T1000 (cell line): Measurements from ENCODE around the gene IL17RB.

ENCODE experiments used
- DNase-seq: peaks from one replicate; lab custom pipeline; 2025; ENCODE audit warnings: mixed read lengths; lab: John Stamatoyannopoulos, UW

The IL17RB gene

DNA sequence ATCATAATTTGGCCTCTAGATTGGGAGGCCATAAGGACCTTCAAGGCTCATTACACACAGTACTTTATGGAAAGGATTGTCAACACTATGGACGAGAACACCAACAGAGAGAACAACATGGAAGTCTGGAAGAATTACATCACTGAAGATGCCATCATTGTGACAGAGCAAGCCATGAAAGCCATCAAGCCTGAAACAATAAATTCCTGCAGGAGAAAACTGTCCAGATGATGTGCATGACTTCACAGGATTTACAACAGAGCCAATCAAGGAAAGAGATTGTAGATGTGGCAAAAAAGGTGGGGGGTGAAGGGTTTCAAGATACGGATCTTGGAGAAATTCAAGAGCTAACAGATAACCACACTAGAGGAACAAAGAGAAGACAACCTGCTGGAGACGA is 15.9 kb downstream of the IL17RB start:
- no peak for DNase-seq

DNA sequence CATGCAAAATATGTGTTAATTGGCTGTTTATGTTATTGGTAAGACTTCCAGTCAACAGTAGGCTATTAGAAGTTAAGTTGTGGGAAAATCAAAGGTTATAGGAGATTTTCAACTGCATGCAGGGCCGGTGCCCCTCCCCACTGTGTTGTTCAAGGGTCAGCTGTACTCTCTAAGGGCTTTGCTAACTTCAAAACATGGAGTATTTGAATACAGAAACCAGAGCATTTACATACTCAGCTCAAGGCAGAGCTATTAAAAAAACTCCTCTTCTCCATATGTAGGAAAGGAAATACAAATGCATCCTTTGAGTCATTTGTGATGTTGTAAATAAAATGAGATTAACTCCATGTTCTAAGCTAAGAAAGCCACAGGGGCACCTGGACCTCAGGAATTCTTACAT is 16.8 kb downstream of the IL17RB start:
- DNase-seq: no peak

DNA sequence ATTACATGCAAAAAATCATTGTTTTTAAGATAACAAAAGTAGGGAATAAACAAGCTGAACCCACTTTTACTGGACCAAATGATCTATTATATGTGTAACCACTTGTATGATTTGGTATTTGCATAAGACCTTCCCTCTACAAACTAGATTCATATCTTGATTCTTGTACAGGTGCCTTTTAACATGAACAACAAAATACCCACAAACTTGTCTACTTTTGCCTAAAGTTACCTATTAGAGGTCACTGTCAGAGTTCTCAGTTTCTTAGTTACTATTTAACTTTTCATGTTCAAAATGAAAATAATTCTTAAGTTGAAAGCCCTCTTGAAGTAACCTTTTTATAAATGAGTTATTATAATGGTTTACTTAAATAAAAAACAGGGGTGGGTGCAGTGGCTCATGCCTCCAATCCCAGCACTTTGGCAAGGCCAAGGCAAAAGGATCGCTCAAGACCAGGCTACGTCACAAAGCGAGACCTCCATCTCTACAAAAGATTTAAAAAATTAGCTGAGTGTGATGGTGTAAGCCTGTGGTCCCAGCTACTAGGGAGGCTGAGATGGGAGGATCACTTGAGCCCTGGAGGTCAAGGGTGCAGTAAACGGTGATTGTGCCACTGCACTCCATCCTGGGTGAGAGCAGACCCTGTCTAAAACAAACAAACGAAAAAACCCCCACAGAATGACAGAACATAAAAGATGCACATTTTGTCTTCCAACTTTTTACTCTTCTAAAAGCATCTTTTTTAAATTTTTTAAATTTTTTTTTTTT is 19.5 kb downstream of the IL17RB start:
- no peak for DNase-seq

DNA sequence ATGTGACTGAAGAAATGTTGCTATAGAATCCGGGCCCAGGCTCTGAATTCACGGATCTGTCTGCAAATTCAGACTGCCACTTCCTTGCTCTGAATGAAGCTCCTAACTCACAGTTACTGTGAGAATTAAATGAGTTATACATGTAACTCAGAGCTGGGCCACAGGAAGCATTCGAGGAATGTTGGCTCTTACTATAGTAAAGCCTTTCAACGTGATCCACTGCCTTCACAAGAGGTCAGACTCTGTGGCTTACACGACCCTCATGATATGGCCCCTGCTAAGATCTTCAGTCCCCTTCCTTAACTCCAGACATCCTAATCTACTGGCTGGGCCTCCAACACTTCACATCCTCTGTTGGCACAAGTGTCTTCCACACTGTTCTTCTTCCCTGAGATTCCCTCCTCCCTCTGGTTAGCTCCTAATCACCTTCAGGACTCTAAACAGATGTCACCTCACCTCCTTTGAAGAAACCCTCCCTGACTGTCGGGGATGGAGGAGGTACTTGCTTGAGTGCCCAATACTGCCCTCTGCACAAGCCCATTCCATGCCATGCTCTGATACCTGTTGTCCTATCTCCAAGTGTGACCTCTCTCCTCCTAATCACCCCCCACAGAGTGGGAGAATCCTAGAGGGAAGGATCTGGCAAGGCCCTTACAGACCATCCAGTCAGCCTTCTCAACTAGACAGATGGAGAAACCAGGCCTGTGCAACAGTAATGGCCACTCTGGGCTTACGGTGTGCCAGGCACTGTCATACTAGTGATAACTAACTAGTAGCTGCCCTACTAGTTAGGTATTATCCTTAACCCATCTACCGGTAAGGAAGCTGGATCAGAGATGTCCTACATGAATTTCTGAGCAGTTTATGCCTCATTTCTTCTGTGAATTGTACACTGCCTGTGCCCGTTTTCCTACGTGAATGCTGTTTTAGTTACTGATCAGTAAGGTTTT is 34.3 kb downstream of the IL17RB start:
- DNase-seq: no peak

DNA sequence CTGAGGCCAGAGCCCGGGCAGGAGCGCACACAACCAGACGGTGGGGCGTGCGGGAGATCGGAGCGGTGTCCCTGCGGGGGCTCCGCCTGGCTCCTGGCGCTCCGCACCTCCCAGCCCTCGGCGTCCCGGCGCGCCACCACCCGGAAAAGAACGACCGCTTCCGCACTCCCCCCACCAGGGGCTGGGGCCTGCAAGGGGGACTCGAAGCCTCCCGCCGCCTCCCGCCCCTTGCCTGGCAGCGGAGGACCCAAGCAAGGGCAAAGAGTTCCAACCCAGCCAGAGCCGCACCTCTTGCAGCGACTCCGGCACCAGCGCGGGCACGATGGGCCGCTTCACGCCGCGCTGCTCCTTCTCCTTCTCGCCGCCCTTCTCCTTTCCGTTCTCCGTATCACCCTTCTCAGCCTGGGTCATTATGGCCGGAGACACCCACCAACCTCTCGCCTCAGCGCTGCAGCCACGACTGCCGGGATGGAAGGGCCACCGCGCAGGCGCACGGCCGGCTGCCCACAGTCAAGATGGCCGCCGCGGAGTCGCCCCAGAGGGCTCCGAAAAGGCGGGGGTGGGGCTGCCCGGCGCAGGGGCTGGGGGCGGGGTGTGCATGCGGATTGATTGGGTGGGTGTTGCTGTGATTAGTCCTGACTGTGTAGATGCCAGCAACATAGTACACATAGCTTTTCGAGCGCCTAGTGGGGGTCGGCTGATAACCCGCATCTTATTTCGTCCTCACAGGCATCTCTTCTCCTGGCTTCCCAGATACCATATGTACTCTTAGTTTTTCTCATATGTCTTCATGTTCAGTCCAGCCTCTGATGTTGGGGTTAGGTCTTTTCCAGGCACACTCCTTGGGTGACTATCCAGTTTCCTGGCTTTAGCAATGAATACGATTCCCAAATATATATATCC is 35.6 kb downstream of the IL17RB start, which contains the start of gene ACTR8:
ACTR8 (minus strand) TSS at position 462 of the 903 bp plus-strand sequence; CDS start at position 411, 51 bp downstream.
- peak; percentile 85 for DNase-seq

DNA sequence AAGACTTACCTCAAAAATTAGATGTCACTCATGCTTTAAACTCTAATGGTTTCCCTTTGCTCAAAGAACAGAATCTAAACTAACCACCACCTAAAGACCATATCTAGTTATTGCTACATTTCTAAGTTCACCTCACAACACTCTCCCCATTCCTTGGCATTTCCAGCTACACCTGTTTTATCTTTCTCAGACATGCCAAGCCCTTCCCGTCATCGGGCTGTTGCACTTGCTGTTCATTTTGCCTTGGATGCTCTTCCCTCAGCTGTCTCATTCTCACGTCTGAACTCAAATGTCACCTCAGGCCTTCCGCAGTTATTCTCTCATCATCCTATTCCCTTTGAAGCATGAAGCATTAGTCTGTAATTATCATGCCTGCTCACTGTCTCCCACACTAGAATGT is 36.6 kb downstream of the IL17RB start:
- DNase-seq: no peak

DNA sequence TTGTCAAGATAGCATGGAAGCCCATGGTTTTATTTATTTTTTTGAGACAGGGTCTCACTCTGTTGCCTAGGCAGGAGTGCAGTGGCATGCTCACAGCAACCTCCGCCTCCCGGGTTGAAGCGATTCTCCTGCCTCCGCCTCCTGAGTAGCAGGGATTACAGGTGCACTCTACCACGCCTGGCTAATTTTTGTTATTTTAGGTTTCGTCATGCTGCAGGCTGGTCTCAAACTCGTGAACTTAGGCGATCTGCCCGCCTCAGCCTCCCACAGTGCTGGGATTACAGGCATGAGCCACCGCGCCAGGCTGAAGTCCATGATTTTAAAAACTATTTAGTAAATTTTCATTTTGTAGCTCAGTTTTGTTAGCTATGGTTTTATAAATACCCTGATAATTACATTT is 38.3 kb downstream of the IL17RB start:
- DNase-seq: no peak

DNA sequence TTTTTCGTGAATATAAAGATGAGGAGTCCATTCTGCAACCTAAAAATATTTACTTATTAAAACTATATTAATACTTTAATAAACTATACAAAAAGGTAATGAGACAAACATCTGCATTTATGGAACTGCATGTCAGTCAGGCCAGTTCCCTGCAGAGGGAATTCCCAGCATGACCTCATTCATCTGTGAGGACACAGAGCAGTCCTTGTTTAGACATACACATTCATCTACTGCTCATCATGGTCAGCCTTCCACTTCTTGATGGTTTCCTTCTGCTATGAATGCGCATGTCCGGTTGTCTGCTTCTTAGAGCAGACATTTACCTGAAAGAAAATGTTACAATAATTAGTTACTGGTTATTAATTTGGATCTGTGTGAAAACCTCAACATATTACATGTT is 38.9 kb downstream of the IL17RB start:
- DNase-seq: no peak

DNA sequence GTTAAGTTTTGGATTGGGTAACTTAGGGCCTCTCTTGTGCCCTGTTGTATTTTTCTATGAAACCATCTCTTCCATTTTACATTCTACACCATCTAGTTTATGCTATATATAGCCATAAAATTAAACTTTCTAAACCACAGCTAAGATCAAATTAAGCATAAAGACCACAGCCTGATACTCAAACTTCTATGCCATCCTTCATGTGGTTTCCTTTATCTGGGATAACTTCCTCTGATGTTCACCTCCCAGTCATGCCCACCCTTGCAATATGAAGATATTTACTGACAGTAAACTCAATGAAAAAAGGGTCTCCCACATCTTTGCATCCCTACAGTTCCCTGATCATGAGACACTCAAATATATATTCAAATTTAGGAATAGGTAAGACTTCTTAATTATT is 41.1 kb downstream of the IL17RB start:
- no peak for DNase-seq

DNA sequence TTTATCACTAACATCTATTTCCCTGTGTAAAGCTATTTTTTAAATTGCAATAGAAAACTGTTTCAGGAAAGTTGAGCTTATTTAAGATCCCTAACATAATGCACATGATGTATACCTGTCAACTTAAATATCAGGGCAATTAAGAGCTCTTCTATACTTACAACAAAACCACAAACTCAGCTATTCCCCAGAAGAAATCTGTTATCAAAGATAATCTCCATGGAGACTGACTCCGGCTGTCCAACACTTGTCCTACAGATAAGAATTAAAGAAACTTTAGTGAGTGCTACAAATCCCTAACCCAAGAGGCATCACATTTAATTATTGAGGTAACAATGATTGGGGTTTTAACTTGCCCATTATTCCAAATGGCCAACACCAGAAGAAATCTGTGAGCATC is 41.9 kb downstream of the IL17RB start:
- no peak for DNase-seq

DNA sequence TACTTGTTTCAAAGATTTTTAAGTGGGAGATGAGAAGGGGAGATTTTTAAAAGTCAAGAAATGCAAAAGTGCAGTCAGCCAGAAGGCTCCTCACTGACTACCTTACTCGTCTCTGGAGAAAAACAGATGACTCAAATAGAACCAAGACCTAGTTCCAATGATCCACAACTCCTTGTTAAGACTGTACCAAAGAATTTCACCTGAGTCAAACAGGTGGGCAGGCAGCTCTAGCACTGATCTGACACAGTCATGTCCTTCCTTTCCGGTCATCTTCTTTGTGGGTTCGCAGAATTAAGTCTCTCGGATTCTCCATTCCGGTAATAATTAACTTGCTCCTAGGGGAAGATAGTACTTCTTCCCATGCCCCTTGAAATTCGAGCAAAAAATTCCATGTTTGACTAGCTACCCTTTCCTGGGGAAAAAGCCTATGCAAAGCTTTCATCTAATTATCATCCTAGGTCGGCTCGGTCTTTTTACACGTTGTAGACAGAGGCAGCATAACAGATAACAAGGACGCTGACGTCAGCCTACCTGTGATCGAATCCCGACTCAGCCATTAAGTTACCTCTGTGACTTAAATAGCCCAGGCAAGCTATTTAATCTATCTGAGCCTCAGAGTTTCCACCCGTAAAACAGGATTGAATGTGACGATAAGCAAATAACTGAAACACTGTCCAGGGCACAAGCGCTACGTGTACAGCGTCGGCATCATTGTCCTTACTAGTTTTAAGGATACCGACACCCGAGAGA is 44.5 kb downstream of the IL17RB start:
- no peak for DNase-seq

DNA sequence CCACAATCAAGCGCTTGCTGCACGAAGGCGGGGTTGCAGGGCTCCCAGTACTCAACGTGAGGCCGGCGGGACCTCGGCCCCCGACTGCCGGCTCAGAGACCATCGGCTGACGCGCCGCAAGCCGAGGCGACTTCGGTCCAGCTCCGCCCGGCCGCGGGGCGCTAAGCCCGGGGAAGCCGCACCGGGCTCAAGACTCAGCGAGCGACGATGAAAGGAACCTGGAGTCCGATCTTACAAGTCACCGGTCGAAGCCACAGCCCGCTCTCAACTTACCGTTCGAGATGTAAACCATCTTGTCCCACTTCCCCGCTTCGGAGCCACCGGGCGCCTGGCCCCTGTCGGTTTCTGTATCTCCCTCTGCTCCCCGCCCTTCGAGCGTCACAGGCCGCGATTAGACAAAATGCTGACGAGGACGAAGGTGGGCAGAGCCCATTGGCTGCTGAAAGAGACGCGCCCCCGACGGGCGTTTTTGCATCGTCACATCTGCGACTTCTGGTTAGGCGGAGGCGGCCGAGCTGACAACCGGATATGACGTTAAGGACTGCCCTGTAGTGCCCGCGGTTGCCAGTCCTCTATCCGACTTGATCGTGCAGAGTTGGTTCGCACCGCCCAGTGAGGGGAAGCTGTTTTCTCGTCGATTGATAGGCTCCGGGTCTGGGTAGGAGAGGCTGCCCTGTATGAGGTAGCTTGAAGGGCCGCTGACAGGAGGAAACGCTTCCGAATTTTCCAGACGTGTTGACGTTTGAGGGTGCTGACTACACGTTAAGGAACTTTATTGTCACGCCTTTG is 45.3 kb downstream of the IL17RB start, which contains the start of gene SELENOK:
SELENOK (minus strand) TSS at position 363 of the 789 bp plus-strand sequence.
- peak; percentile 96 for DNase-seq

DNA sequence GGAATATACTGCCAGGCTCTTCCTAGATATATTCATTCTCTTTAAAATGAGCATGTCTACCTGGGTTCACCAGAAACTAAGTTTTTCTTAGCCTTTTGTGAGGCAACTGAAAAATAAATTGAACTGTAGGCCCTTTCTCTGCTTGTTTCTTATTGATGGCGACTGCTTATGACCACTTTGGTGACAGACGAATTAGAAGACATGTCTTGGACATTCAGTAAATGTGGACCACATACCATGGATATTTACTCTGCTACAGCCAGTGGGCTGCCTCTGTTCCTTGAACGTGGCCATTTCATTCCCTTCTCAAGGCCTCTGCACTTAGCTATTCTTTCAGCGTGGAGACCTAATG is 45.9 kb downstream of the IL17RB start:
- no peak for DNase-seq

DNA sequence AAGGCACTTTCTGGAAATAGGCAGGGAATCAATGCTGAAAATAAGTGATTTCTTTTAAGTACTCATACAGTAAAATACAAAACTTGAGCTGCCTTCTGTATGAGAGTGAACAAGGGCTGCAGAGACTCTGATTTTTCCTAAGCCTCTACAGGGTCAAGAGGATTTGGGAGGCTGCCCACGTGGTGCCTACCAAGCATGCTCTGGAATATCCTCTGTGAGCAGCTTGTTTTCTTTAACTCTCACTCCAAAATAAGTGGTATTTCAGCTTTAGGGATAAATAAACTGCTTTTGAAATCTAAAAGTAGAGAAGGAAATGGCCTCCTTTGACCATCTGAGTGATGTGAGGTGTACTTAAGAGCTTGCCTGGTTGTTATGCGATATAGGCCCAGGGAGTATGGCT is 53.4 kb downstream of the IL17RB start:
- DNase-seq: no peak

DNA sequence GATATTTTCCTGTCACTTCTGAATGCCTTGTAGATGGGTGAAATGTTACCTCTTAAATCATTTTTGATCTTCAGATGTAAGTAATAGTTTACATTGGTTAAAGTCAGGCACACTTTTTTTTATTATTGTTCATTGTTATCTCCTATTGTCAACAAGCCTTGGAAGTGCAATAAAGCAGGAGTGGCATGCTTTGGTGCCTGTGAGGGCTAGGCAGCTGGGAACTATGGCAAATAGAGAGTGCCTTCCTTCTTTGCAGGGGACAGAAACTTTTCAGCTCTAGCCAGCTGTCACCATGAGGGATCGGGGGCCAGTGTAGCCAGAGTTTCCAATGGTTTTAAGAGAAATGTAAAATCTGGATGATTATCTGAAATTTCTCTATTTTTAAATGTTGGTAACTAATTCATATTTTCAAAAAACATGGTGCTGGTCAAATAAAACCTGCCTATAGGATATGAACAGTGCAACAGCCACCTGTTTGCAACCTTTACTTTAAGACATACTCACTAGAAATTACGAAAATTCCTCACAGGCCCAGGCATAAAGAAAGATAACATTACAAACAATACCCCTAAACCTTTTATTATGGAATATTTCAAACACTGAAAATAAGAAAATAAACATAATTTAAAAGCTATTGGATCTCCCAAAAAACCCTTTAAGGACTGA is 54.4 kb downstream of the IL17RB start:
- DNase-seq: no peak

DNA sequence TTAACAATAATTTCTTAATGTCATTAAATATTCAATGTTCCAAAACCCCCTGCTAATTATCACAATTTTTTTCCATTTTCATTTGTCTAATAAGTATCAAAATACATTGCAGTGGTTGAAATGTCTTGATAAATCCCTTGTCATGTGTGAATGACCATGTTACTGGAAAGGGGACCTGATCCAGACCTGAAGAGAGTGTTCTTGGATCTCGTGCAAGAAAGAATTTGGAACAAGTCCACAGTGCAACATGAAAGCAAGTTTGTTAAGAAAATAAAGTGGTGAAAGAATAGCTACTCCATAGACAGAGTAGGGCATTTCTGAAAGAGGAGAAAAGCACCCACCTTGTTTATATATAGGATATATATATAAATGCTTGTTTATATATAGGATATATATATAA is 55.7 kb downstream of the IL17RB start:
- no peak for DNase-seq

DNA sequence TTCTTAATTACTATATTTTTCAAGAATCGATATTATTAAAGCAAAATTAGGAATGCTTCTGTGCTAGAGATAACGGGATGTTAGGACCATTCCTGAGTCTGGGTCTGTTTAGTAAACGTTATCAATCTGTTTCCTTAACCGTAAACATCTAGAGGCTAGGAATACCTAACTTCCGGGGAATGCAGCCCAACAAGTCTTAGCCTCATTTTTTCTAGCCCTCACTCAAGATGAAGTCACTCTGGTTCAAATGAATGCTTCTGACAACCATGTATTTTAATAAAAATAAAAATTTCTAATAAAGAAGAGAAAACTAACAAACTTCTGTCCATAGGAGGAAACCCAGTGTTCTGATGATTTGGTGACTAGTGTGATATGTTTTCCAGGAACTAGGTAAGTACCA is 56.3 kb downstream of the IL17RB start:
- no peak for DNase-seq

DNA sequence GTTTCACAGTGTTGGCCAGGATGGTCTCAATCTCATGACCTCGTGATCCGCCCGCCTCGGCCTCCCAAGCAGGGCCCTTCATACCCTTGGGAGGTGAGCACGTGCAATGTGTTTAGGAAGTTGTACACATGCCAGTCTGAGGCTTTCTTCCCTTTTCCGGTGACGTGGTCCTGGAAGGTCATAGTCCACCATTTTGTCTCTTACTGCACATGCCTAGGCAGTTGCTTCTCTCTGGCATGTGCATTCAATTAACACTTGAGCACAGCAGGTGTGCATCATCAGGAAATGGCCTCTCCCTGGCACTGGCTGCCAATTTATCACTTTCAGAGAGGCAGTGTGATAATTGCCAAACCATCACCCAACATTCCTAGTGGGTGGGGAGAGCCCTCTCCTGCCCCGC is 67.0 kb downstream of the IL17RB start:
- no peak for DNase-seq
